ENCODE measurements around the gene POC1B. TPM values are rescaled to one million over a fixed set of nuclear protein-coding genes. Genes with fewer than 3 reads are reported as not detected.

POC1B gene
- total and polyA plus RNA-seq, 2 donors (not counting 3 experiments of a cell fraction or from before 2014, with no cell fraction given) = 7.1 to 18.2 TPM

GRCh38 chr12:89477633-89478279, 48.1 kb downstream of the POC1B start:
- no peaks in the 10 kb centered on the region for H3K9me3 ChIP-seq (replicated peaks; ENCODE audit: control insufficient read depth, insufficient read depth, low read length)
- BruUV-seq (replicated peaks) = no TSS peak
- H2AFZ ChIP-seq (ENCODE audit: low read depth, low read length) = no peak overlapping the region
- H3K27me3 ChIP-seq (ENCODE audit: control insufficient read depth in 2 of 2, insufficient read depth in 2 of 2, low read length in 2 of 2) = no peaks in the 10 kb centered on the region
- ChIA-PET POLR2A (interaction anchor here (0.6 kb wide), 1 partner anchor 104 kb away, joined by 4 read pairs; no protein-coding TSS in a partner anchor), CTCF (interaction anchor here (1.1 to 1.5 kb wide), 4 partner anchors 17 to 461 kb away, joined by 3 to 4 read pairs (median 3); no protein-coding TSS in a partner anchor)
- intact Hi-C loops (cut with micrococcal nuclease) (no loop called here), dilution Hi-C loops (cut with MboI; ENCODE audit: extremely low pct_ligation_motif_present, low sequenced_read_pairs) (no loop called here)
- no peak overlapping the region for H3K27ac ChIP-seq (ENCODE audit: insufficient read depth, low read depth, low read length)
- H3K4me3 ChIP-seq (replicated peaks in 1 of 3; ENCODE audit: insufficient read depth in 1 of 3, low read depth in 1 of 3, low read length in 3 of 3) = no peak overlapping the region
- TF ChIP-seq EZH2 (IDR thresholded peaks at IDR 0.05; ENCODE audit: borderline replicate concordance, low read depth, low read length, severe bottlenecking) (no peak), JUN (IDR thresholded peaks at IDR 0.05; ENCODE audit: borderline replicate concordance, insufficient read depth, insufficient read length, low read depth) (no peak), MYC (IDR thresholded peaks at IDR 0.05; ENCODE audit: low read depth, low read length) (no peak), GATA2 (IDR thresholded peaks at IDR 0.05; ENCODE audit: insufficient read depth, insufficient read length, low read depth, low read length) (no peak), POLR2AphosphoS5 (IDR thresholded peaks at IDR 0.05; ENCODE audit: insufficient read depth, low read depth, low read length) (no peak), FOS (IDR thresholded peaks at IDR 0.05; ENCODE audit: borderline replicate concordance, insufficient read depth, low read length) (no peak), POLR2A (IDR thresholded peaks at IDR 0.05; ENCODE audit: low read depth, low read length) (no peak), CTCF (IDR thresholded peaks at IDR 0.05; ENCODE audit: extremely low read depth in 1 of 2, insufficient read depth in 1 of 2, low read depth in 1 of 2, low read length in 2 of 2) (no peak)
- TF ChIP-seq, protein P1, sequence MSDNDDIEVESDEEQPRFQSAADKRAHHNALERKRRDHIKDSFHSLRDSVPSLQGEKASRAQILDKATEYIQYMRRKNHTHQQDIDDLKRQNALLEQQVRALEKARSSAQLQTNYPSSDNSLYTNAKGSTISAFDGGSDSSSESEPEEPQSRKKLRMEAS (IDR thresholded peaks at IDR 0.05; ENCODE audit: insufficient read depth, insufficient read length) = no peak
- H3K9ac ChIP-seq (replicated peaks; ENCODE audit: extremely low read depth, insufficient read depth, low read length) = no peak overlapping the region
- no peaks in the 10 kb centered on the region for H3K9me1 ChIP-seq (replicated peaks; ENCODE audit: control insufficient read depth, extremely low read depth, insufficient read depth, low read length)
- DNase-seq (ENCODE audit: low read depth, low spot score) (no peak), FAIRE-seq (no peak)
- no peak overlapping the region for H3K4me2 ChIP-seq (ENCODE audit: insufficient read depth, low read length)
- no peaks in the 10 kb centered on the region for H3K79me2 ChIP-seq (ENCODE audit: control insufficient read depth, insufficient read depth, low read length)
- no peaks in the 10 kb centered on the region for H4K20me1 ChIP-seq (replicated peaks; ENCODE audit: control insufficient read depth, extremely low read depth, insufficient read depth, low read length)
- H3K36me3 ChIP-seq (ENCODE audit: control insufficient read depth in 2 of 2, extremely low read depth in 1 of 2, insufficient read depth in 2 of 2, low read length in 2 of 2) = no peaks in the 10 kb centered on the region
- peaks cover 6% of the 10 kb centered on the region for H3K4me1 ChIP-seq (ENCODE audit: control insufficient read depth, extremely low read depth, insufficient read depth, low read length)

Measured in endothelial cell of umbilical vein (primary cell).